K562 (cell line): ENCODE results near the gene PSMD4. TPM values are rescaled to one million over a fixed set of nuclear protein-coding genes. Genes with fewer than 3 reads are reported as not detected.

Source experiments
- ATAC-seq: fragments of 200-7000 bp; cut with Tn5 transposase; 3 replicates; pipeline ENCODE4 v1.9.1; 2020; ENCODE audit warnings: moderate library complexity
- BruUV-seq: library from RNA; stranded (reverse); fragments of 400-500 nt; replicated peaks from 2 replicates; lab custom pipeline; 2021; lab: Mats Ljungman, UMichigan
- CTCF ChIA-PET: fragments of 300-600 bp; formaldehyde crosslinking; extraction: SDS; loops from one replicate; lab custom pipeline; 2021; ENCODE audit warnings: low intra/inter-chr PET ratio; lab: Yijun Ruan, JAX
- POLR2A ChIA-PET: fragments of 300-600, 350-650 bp; sonication (Branson Sonifier 250); formaldehyde crosslinking; extraction: SDS; loops from one replicate; lab custom pipeline; 2021; ENCODE audit warnings: antibody characterized with exemption, inconsistent platforms; lab: Yijun Ruan, JAX
- DNase-seq, 4 experiments: peaks; one replicate each; pipeline versions ENCODE4 v3.0.0 to v3.0.0-alpha.2; 2011 to 2018; ENCODE audit warnings: low spot score in 3 of 4, mixed read lengths in 3 of 4; ENCODE audit errors: extremely low read depth in 1 of 4
- FAIRE-seq: peaks from 2 replicates; lab custom pipeline; 2011; peaks lifted over from hg19 to GRCh38; lab: Jason Lieb, UNC
- H2AFZ ChIP-seq: 2 replicates; pipeline ENCODE4 v1.6.0; 2011; ENCODE audit warnings: low read depth, low read length, control low read depth, inconsistent platforms
- H3K27ac ChIP-seq: fragments of 200-600 bp; 3 replicates; pipeline ENCODE4 v1.8.0; 2011; ENCODE audit warnings: low read depth, mild to moderate bottlenecking, control low read depth, inconsistent platforms, low read length, moderate library complexity, mixed read lengths; ENCODE audit errors: extremely low read depth
- H3K27me3 ChIP-seq, 2 experiments: fragments of 300-600 bp in 1 of 2; 2 replicates in 1 of 2; 3 replicates in 1 of 2; pipeline versions ENCODE4 v1.6.0 to v1.8.0; 2011; ENCODE audit warnings: inconsistent platforms in 2 of 2, low read length in 2 of 2, mild to moderate bottlenecking in 1 of 2, mixed read lengths in 1 of 2, moderate library complexity in 1 of 2; ENCODE audit not compliant: control insufficient read depth in 2 of 2, insufficient read depth in 2 of 2
- H3K36me3 ChIP-seq: fragments of 300-600 bp; 3 replicates; pipeline ENCODE4 v1.8.0; 2011; ENCODE audit warnings: mild to moderate bottlenecking, low read length, inconsistent platforms; ENCODE audit not compliant: control insufficient read depth, insufficient read depth
- H3K4me1 ChIP-seq, 2 experiments: fragments of 200-600 bp in 1 of 2; replicated peaks in 1 of 2; 2 replicates in 1 of 2; 3 replicates in 1 of 2; pipeline versions ENCODE4 v1.5.1 to v1.8.0; 2011; ENCODE audit warnings: inconsistent platforms in 2 of 2, low read length in 2 of 2, mild to moderate bottlenecking in 1 of 2, mixed read lengths in 1 of 2, moderate library complexity in 1 of 2; ENCODE audit not compliant: control insufficient read depth in 2 of 2, insufficient read depth in 2 of 2
- H3K4me2 ChIP-seq: 2 replicates; pipeline ENCODE4 v1.6.1; 2011; ENCODE audit warnings: low read length, control low read depth, inconsistent platforms, mixed read lengths; ENCODE audit not compliant: insufficient read depth
- H3K4me3 ChIP-seq: fragments of 200-600 bp; sonication (generic), shearing (Covaris generic); 2 replicates; pipeline ENCODE4 v1.5.1; 2016; ENCODE audit warnings: control low read depth, inconsistent platforms
- H3K79me2 ChIP-seq: fragments of 200-600 bp; 3 replicates; pipeline ENCODE4 v1.8.0; 2011; ENCODE audit warnings: low read length, inconsistent platforms; ENCODE audit not compliant: control insufficient read depth, insufficient read depth
- H3K9ac ChIP-seq, 2 experiments: 2 replicates each; pipeline versions ENCODE4 v1.6.0 to v1.6.1; 2011; ENCODE audit warnings: low read depth in 2 of 2, low read length in 2 of 2, control low read depth in 1 of 2, inconsistent platforms in 1 of 2, mild to moderate bottlenecking in 1 of 2, mixed read lengths in 1 of 2; ENCODE audit not compliant: insufficient read depth in 1 of 2
- H3K9me1 ChIP-seq: one replicate; pipeline ENCODE4 v1.6.0; 2011; ENCODE audit warnings: inconsistent platforms, mild to moderate bottlenecking, low read length, moderate library complexity; ENCODE audit not compliant: control insufficient read depth, insufficient read depth
- H3K9me3 ChIP-seq: replicated peaks from 2 replicates; pipeline ENCODE4 v1.5.1; 2011; ENCODE audit warnings: low read depth, low read length, inconsistent platforms; ENCODE audit not compliant: control insufficient read depth, insufficient read depth
- H4K20me1 ChIP-seq: replicated peaks from 2 replicates; pipeline ENCODE4 v1.6.1; 2011; ENCODE audit warnings: low read length, inconsistent platforms, mixed read lengths; ENCODE audit not compliant: control insufficient read depth, insufficient read depth
- BACH1 ChIP-seq: fragments of 200-800 bp; sonication (Bioruptor generic); IDR thresholded peaks from 2 replicates; pipeline ENCODE4 v1.6.1; 2016; ENCODE audit warnings: missing genetic modification characterization, missing compliant biosample characterization
- BRCA1 ChIP-seq, 2 experiments: fragments of 450-650 bp in 1 of 2; sonication (generic) in 1 of 2; formaldehyde crosslinking in 1 of 2; IDR thresholded peaks; 2 replicates each; pipeline versions ENCODE4 v1.5.0 to v1.6.1; 2017 to 2020; ENCODE audit warnings: mild to moderate bottlenecking in 1 of 2, missing genetic modification reagents in 1 of 2
- ETV5 ChIP-seq: sonication (generic); formaldehyde crosslinking; IDR thresholded peaks from 2 replicates; pipeline ENCODE4 v1.4.0; 2020; ENCODE audit warnings: low read depth, mild to moderate bottlenecking, missing genetic modification reagents
- IFI16 ChIP-seq: fragments of 250-450 bp; sonication (Bioruptor Pico); IDR thresholded peaks from 2 replicates; pipeline ENCODE4 v2.1.2; 2022; ENCODE audit warnings: mild to moderate bottlenecking, inconsistent platforms
- NFE2L1 ChIP-seq: fragments of 450-650 bp; IDR thresholded peaks from 2 replicates; pipeline ENCODE4 v1.6.1; 2016; ENCODE audit warnings: missing genetic modification characterization, low read depth, mild to moderate bottlenecking, missing compliant biosample characterization, moderate library complexity, borderline replicate concordance
- NFIC ChIP-seq: fragments of 450-650 bp; IDR thresholded peaks from 2 replicates; pipeline ENCODE4 v1.6.1; 2017; ENCODE audit warnings: mild to moderate bottlenecking, inconsistent platforms
- PHF20 ChIP-seq: fragments of 450-650 bp; IDR thresholded peaks from 2 replicates; pipeline ENCODE4 v1.6.1; 2018; ENCODE audit not compliant: partially characterized antibody
- RBFOX2 ChIP-seq: fragments of 200-400 bp; formaldehyde crosslinking; IDR thresholded peaks from 2 replicates; pipeline ENCODE4 v1.6.1; 2017; ENCODE audit warnings: low read depth, mild to moderate bottlenecking, low read length, moderate library complexity
- SREBF2 ChIP-seq: sonication (generic); formaldehyde crosslinking; IDR thresholded peaks from 2 replicates; pipeline ENCODE4 v1.4.0; 2020; ENCODE audit warnings: mild to moderate bottlenecking, missing genetic modification reagents
- TRIM24 ChIP-seq, 2 experiments: fragments of 450-650 bp; IDR thresholded peaks; 2 replicates each; pipeline ENCODE4 v1.6.1; 2016
- ZBTB8A ChIP-seq: fragments of 450-650 bp; IDR thresholded peaks from 2 replicates; pipeline ENCODE4 v1.6.1; 2018; ENCODE audit warnings: mild to moderate bottlenecking, moderate library complexity; ENCODE audit not compliant: partially characterized antibody
- WGBS: fragments of 100-300 bp; shearing (Covaris generic); methylation state at CpG from one replicate; pipeline ENCODE4 v1.1.6; 2016; ENCODE audit warnings: low coverage, mixed read lengths; ENCODE audit not compliant: insufficient coverage; ENCODE audit errors: missing lambda C conversion rate; 5-methylcytosine and 5-hydroxymethylcytosine counted together
- in situ Hi-C: fragments of 300-500 bp; cut with MboI; formaldehyde crosslinking; loops from 4 replicates; pipeline ENCODE4 v1.15.0; 2018; ENCODE audit warnings: inconsistent platforms, mixed read lengths
- intact Hi-C: fragments of 100-400 bp; cut with micrococcal nuclease; formaldehyde crosslinking; loops from 2 replicates; pipeline ENCODE4 v1.14.2; 2022
- polyA plus RNA-seq, 8 experiments: library from polyadenylated mRNA; depleted of rRNA in 4 of 8; stranded (reverse) in 5 of 8; unstranded in 3 of 8; fragments of >200 nt; fragmentation: Nextera tagmentation in 2 of 8; fragmentation: Illumina TruSeq in 1 of 8; extraction: Ambion mirVana in 2 of 8; extraction: Trizol in 1 of 8; gene quantifications; 2 replicates each; pipeline versions ENCODE4 v1.2.1 to v1.2.3, GENCODE V29; 2011 to 2014; ENCODE audit warnings: inconsistent platforms in 1 of 8, missing spikeins in 1 of 8
- total RNA-seq, 7 experiments: library from RNA; depleted of rRNA in 6 of 7; stranded (reverse); fragments of >200 nt in 6 of 7; fragmentation: Illumina TruSeq in 2 of 7; extraction: Trizol in 2 of 7; gene quantifications; 2 replicates each; pipeline versions ENCODE4 v1.2.1 to v1.2.3, GENCODE V29; 2011 to 2021; ENCODE audit warnings: low replicate concordance in 1 of 7

The PSMD4 gene
- total and polyA plus RNA-seq, 9 of the 15 experiments (the other 6 are each of a cell fraction or from before 2014, with no cell fraction given), result 194 to 353 (median 295) TPM

- TF ChIP-seq RBFOX2 (no peak), IFI16 (CRISPR knock-in tag) (no peak), ETV5 (no peak)
These were observed 40.4 kb downstream of the PSMD4 start (continued) for GRCh38 chr1:151294742-151295462.

DNA sequence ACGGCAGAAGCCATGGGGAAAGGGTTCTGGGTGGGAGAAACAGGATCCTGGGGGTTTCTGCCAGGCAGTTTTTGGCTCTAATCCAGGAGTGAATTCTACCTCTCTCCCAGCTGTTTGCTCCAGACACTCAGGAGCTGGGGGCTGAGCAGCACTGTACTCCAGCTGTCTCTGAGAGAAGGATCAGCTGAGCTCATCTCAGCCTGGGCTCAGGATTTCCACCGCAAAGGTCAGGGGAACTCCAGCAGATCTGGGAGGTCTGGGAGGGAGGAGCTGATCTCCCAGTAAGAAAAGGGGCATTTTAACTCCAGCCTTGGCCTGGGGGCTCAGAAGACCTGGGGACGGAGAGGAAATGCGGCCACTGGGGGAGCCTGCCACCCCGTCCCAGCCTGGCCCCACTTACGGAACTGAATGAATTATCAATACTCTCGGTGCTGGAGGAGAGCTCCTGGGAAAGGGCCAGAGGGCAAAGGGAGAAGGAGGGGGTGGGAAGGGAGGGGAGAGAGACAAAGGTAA, 55.3 kb downstream of the PSMD4 start:
- Histone ChIP-seq H3K36me3 (peaks cover 97% of the 10 kb centered on the region), H3K9me1 (peaks cover 3% of the 10 kb centered on the region), H3K27ac (peak overlapping the region; percentile 11; the same call in 1 of the 3 replicates), H3K9me3 (no peaks in the 10 kb centered on the region), H3K27me3 (no peaks in the 10 kb centered on the region), H3K79me2 (peaks cover 25% of the 10 kb centered on the region), H2AFZ (no peak overlapping the region), H3K4me1 (peaks cover 12 to 45% of the 10 kb centered on the region in 2 experiments; a peak in 4 of 5 replicates), H3K4me2 (no peak overlapping the region), H3K9ac (peak overlapping the region; percentile 17 to 61; a peak in 3 of 4 replicates), H3K4me3 (no peak overlapping the region), H4K20me1 (peaks cover 7% of the 10 kb centered on the region; the same call in 1 of the 2 replicates)
- intact Hi-C loops (no loop called here), in situ Hi-C loops (no loop called here)
- CTCF ChIA-PET, result no interaction called here
- ATAC-seq (no peak), DNase-seq (no peak), FAIRE-seq (no peak)
- TF ChIP-seq NFE2L1 (no peak), SREBF2 (CRISPR knock-in tag) (no peak), TRIM24 (IDR thresholded peaks at IDR 0.05) (no peak), BACH1 (tag) (no peak), PHF20 (no peak), BRCA1 (IDR thresholded peaks at IDR 0.05) (no peak), BRCA1 (CRISPR knock-in tag; IDR thresholded peaks at IDR 0.05) (no peak), ZBTB8A (no peak), NFIC (peak; percentile 47; the same call in 1 of the 2 replicates)
- POLR2A ChIA-PET, result interaction anchor here (0.7 to 13.7 kb wide), 8 partner anchors 9 to 30 kb away, joined by 3 to 156 read pairs (median 4); partner anchors contain the start of genes PI4KB and ZNF687
- no TSS peak for BruUV-seq
- WGBS, result 78% methylated on average over 7 of the region's 7 CpGs
